Panc1 (cell line): ENCODE measurements around the gene TXNRD1.
"Not testable (repeated sequence)": the region's sequence is repeated elsewhere in the genome, so short reads cannot be mapped to it uniquely, and the experiment has no call there.

ENCODE experiments used
- POLR2AphosphoS5 ChIP-seq: IDR thresholded peaks from 2 replicates; pipeline ENCODE4 v1.6.1; 2012; ENCODE audit warnings: mild to moderate bottlenecking, low read depth, low read length, moderate library complexity
- REST ChIP-seq, 2 experiments: IDR thresholded peaks; 2 replicates each; pipeline ENCODE4 v1.6.1; 2011 to 2012; ENCODE audit warnings: low read depth in 2 of 2, control low read depth in 1 of 2, low read length in 1 of 2, mild to moderate bottlenecking in 1 of 2, moderate library complexity in 1 of 2; ENCODE audit not compliant: insufficient read depth in 1 of 2
- SIN3A ChIP-seq: IDR thresholded peaks from 2 replicates; pipeline ENCODE4 v1.6.1; 2012; ENCODE audit warnings: low read depth, mild to moderate bottlenecking, low read length, moderate library complexity, borderline replicate concordance; ENCODE audit not compliant: insufficient read depth
- TCF7L2 ChIP-seq: IDR thresholded peaks from 2 replicates; pipeline ENCODE4 v1.6.1; 2011; ENCODE audit warnings: mild to moderate bottlenecking, low read depth, low read length, inconsistent platforms
- TF ChIP-seq, protein P1 (sequence below): fragments of 450-650 bp; IDR thresholded peaks from 2 replicates; pipeline ENCODE4 v1.5.1; 2017; ENCODE audit warnings: mild to moderate bottlenecking

GRCh38 chr12:104322533-104322932 lies 107.0 kb downstream of the TXNRD1 start:
- TF ChIP-seq, protein P1, sequence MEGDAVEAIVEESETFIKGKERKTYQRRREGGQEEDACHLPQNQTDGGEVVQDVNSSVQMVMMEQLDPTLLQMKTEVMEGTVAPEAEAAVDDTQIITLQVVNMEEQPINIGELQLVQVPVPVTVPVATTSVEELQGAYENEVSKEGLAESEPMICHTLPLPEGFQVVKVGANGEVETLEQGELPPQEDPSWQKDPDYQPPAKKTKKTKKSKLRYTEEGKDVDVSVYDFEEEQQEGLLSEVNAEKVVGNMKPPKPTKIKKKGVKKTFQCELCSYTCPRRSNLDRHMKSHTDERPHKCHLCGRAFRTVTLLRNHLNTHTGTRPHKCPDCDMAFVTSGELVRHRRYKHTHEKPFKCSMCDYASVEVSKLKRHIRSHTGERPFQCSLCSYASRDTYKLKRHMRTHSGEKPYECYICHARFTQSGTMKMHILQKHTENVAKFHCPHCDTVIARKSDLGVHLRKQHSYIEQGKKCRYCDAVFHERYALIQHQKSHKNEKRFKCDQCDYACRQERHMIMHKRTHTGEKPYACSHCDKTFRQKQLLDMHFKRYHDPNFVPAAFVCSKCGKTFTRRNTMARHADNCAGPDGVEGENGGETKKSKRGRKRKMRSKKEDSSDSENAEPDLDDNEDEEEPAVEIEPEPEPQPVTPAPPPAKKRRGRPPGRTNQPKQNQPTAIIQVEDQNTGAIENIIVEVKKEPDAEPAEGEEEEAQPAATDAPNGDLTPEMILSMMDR, result not testable (repeated sequence)
- TF ChIP-seq POLR2AphosphoS5; TCF7L2; REST (IDR thresholded peaks at IDR 0.05; ENCODE audit: insufficient read depth in 1 of 2, low read depth in 2 of 2, low read length in 1 of 2); SIN3A: not testable (repeated sequence)
